IPS-11a (cell line): ENCODE results near the gene PRKAB1.

Experiments
- H3K4me3 ChIP-seq: one replicate; pipeline ENCODE4 v1.5.1; 2013; ENCODE audit warnings: low read depth, low read length, control low read depth

Gene PRKAB1

DNA sequence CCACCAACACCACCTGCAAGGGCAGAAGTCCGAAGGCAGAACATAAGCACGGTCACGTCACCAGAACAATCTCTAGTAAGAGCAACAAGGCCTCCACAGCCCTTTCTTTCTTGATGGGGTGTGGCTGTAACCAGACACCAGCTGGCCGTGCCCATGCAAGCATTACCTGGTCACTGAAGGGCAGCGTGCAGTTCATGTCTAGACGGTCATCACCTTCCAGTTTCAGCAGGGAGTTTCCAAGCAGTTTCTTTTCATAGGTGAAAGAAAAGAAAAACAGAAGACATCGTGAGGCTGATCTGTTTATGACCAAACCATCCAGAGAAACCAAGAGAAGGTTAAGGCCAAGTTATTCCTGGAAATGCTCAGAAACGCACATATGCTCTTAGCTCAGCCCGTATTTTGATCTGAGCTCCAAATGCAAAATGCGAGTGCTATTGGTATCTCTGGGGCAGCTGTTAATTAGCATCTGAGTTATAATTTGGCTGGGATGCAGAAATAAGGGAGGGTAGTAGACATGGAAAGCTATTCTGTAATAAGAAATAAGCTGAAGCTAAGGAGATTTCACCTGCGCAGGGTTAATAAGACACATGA is 42.5 kb downstream of the PRKAB1 start:
- no peak overlapping the region for H3K4me3 ChIP-seq

DNA sequence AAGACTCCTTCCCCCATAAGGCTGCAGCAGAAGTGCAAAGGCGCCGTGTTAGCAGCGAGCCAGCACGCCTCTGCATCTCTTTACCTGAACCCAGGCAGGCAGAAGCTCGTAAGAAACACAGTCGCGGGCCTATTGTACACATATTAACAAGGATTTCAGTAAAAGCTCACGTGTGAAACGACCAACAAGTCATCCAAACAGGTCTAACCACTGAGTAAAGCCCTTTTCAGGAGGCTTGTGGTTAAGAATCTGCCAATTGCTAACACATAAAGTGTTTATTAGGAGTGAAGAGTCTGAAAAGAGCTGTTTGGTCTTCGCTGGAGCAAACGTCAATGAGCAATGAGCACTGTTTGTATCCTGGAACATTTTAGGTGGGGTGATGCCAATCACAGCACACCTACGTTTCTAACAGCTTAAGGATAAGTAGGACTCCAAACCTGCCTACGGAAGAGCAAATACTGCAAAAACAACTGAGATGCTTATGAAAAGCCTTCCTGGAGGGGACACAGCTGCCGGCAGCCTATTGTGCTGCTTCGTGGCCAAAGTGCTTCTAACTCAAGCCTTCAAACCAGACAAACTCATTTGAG is 43.1 kb downstream of the PRKAB1 start:
- no peak overlapping the region for H3K4me3 ChIP-seq

DNA sequence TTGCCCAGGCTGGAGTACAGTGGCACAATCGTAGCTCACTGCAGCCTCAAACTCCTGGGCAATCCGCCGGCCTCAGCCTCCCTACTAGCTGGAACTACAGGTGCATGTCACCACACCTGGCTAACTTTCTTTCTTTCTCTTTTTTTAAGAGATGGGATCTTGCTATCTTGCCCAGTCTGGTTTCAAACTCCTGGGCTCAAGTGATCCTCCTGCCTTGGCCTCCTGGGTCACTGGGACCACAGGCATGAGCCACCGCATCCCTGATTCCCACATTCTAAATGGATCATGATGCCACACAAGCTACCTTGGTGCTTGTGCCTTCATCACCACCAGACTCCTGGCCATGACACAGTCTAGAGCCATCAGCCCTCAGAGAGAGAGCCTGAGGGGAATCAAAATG is 43.8 kb downstream of the PRKAB1 start:
- H3K4me3 ChIP-seq: no peak overlapping the region

DNA sequence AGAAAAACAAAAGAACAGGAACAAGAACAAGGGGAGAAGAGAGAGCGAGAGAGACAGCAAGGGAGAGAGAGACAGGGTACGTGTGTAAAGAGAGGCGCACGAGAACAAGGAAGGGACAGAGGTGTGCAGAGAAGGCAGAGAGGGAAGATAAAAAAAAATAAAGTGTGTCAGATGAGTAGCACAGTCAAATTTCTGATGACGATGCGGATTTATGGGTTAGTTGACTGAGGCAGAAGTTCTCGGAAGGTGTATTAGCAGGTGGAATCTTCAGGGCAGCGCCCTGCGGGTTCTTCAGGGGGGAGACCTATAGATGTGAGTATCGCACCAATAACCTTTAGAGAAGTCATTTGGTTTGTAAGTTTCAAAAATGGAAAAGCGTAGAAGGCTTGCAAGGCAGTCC is 44.8 kb downstream of the PRKAB1 start:
- H3K4me3 ChIP-seq: no peak overlapping the region

DNA sequence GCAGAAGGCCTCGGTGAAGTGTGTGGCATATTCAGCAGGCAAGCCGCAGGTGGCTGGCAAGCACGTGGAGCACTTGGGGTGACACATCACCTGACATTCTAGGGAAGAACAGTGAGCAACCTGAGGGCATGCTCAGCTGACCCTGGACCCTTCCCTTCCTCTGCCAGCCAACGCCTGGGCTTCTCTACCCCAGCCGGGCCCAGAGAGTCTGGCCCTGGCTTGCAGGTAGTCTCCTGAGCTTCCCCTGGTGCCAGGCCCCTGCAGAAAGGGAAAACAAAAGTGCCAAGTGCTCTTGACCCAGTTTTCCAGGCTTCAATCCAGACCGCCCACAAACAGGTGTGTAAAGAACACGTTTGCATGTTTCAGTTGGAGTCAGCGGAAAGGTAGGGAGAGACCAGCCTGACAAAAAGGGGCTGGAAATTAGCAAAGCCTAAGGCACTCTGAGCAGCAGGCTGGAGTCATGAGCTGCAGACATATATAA is 45.7 kb downstream of the PRKAB1 start:
- H3K4me3 ChIP-seq: no peak overlapping the region

DNA sequence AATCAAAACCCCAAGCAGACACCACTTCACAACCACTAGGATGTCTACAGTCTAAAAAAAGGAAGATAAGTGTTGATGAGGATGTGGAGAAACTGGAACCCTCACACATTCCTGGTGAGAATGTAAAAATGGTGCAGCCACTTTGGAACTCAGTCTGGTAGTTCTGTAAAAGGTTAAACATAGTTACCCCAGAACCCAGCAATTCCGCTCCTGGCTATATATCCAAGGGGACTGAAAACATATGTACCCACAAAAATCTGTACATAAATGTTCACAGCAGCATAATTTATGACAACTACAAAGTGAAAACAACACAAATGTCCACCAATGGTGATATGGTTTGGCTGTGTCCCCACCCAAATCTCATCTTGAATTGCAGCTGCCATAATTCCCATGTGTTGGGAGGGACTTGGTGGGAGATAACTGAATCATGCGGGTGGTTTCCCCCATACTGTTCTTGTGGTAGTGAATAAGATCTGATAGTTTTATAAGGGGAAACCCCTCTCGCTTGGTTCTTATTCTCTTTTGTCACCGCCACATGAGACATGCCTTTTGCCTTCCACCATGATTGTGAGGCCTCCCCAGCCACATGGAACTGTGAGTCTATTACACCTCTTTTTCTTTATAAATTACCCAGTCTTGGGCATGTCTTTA is 46.8 kb downstream of the PRKAB1 start:
- no peak overlapping the region for H3K4me3 ChIP-seq

DNA sequence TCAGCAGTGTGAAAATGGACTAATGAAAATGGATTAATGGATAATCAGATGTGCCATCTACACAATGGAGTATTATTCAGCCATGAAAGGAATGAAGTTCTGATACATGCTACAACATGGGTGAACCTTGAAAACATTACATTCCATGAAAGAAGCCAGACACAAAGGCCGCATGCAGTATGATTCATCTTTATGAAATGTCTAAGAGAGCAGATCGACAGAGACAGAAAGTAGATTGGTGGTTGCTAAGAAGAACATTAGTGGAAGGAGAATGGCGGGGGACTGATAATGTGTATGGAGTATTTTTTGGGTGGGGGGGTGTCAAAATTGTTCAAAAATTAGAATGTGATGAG is 47.3 kb downstream of the PRKAB1 start:
- no peak overlapping the region for H3K4me3 ChIP-seq

DNA sequence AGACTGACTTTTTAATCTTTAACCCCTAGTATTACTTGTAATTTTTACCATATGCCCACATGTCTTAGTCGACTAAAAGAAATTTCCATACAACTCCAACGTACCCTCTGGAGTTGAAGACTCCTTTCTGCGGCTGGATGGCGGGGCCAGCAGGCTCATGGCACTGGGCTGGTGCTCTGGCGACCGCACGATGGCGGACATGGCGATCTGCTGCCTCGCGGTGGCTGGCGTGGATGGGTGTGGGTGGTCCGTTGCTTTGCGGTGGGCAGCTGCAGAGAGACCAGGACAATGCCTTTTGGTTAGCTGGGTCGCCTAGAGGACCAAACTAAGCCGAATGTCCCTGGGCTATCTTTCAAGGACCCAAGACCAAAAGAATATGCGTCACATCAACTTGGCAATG is 50.2 kb downstream of the PRKAB1 start:
- H3K4me3 ChIP-seq: no peak overlapping the region

DNA sequence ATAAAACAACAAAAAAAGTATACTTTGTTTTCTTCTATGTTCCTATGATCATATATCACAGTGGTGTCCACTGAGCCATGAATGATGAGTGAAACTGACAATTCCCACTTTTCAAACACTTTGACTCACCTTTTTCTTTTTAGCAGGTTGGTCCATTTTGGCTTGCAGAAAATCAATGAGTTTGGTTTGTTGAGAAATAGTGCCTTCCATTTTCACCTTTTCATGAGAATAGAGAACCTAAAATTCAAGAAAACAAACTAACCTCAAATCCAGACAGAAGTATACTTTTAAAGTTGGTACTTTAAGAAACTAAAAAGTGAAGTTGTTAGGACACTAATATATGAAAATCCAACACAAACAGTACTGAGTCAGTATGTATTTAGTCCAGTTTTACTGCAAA is 52.4 kb downstream of the PRKAB1 start:
- H3K4me3 ChIP-seq: no peak overlapping the region

DNA sequence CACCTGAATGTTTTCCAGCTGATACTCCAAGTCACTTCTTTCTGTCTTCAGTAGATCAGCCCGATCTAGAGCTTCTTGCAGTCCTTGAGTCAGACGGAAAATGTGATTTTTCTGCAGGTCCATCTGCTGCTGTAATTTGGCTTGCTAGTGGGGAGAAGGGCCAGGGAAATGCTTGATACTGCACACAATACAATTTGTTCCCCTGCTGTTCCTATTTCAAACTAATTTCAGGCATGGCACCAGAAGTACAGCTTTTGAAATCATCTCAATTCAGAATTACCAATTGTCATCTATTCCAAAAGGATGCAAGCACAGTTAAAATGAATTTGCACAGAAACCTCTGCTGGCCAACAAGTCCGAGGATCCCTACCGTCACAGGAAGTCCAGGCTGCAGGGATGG is 53.4 kb downstream of the PRKAB1 start:
- H3K4me3 ChIP-seq: no peak overlapping the region

DNA sequence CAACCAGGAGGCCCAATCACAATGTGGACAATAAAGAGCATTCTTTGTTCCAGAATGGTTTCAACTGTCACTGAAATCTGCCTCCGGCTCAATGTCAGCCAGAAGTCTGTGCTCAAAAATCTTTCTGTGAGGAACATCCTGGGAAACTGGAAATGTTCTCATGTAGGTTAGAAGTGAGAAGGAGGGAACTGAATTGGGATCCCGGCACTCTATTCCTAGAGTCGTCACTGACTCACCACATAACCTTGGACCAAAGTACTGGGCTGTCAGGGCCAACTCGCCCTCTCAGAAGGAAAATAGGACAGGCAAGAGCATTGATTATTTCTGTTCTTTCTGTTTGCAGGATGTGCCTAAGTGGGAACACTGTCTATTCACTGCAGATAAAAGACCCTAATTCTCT is 57.6 kb downstream of the PRKAB1 start:
- H3K4me3 ChIP-seq: no peak overlapping the region

DNA sequence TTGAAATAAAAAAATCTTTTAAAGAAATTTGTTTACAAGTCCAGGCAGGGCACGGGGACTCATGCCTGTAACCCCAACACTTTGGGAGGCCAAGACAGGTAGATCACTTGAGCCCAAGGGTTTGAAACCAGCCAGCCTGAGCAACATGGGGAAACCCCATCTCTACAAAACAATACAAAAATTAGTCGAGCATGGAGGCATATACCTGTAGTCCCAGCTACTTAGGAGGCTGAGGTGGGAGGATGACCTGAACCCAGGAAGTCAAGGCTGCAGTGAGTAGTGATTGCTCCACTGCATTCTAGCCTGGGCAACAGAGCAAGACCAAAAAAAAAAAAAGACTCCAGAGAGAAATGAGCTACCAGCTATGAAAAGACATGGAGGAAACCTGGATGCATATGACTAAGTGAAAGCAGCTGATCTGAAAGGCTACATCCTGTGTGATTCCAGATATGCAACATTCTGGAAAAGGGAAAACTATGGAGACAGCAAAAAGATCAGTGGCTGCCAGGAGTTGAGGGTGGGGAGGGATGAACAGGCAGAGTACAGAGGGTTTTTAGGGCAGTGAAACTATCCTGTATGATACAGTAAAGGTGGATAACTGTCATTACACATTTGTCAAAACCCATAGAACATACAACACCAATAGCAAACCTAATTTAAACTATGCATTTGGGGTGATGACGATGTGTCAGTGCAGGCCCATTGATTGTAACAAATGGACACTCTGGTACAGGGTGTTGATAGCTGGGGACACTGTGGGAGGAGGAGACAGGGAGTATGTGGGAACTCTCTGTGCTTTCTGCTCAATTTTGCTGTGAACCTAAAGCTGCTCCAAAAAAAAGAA is 59.9 kb downstream of the PRKAB1 start:
- no peak overlapping the region for H3K4me3 ChIP-seq

DNA sequence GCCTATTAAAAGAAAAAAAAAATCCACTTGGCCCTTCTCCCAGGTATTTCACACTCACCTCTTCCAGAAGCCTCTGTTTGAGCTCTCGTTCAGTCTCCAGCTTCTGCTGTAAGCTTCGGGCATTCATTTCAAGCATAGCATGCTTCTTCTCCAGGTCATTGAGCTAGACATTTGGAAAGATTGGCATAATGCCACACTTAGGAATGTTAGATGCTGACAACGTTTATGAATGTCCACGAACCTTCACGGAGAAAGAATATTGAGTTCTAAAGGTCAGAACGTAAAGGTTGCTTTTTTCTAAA is 60.5 kb downstream of the PRKAB1 start:
- H3K4me3 ChIP-seq: no peak overlapping the region

DNA sequence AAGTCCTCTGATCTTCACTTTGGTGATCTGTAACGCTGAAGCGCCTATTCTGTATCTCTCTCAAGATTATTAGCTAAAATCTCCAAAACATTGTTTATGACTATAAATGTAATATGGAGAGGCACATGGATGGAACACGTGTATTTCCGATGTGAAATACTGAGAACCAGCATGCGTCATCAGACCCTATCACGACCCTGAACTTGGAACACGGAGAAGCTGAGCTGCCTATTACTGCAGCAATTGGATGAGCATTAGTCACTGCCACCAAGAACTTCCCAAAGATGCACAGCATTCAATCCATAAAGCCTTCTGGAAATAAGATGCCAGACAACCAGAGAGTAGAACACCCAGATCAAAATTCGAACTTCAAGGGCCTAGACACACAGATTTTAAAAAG is 61.9 kb downstream of the PRKAB1 start:
- no peak overlapping the region for H3K4me3 ChIP-seq

DNA sequence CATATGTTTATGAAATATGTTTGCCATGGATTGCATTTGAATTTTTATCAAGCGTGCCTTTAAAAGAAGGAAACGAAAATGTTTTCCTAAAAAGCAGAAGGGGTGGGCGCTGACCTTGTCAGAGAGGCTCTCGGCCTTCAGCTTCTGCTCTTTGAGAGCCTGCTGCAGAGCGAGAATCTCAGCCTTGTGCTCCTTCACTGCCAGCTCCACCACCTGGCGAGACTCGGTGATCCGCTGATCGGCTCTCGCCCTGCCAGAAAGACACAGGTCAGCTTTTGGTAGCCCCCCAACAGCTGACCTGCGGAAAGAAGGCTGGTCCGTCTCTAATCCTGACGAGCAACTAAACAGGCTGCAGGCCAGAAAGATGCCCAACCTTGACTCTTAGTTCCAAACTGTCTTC is 62.4 kb downstream of the PRKAB1 start:
- H3K4me3 ChIP-seq: no peak overlapping the region
